Measurements from ENCODE around the gene PIGT. TPM values are rescaled to one million over a fixed set of nuclear protein-coding genes. Genes with fewer than 3 reads are reported as not detected.

Gene PIGT
- 10 to 100 TPM; 80.1 to 86.7 TPM for total RNA-seq
- polyA plus RNA-seq = 10 to 100 TPM; 73.4 to 90.6 (median 73.9) TPM
- 47.1 to 125 (median 67.7) reads per million in 6 experiments for total RNA-seq

DNA sequence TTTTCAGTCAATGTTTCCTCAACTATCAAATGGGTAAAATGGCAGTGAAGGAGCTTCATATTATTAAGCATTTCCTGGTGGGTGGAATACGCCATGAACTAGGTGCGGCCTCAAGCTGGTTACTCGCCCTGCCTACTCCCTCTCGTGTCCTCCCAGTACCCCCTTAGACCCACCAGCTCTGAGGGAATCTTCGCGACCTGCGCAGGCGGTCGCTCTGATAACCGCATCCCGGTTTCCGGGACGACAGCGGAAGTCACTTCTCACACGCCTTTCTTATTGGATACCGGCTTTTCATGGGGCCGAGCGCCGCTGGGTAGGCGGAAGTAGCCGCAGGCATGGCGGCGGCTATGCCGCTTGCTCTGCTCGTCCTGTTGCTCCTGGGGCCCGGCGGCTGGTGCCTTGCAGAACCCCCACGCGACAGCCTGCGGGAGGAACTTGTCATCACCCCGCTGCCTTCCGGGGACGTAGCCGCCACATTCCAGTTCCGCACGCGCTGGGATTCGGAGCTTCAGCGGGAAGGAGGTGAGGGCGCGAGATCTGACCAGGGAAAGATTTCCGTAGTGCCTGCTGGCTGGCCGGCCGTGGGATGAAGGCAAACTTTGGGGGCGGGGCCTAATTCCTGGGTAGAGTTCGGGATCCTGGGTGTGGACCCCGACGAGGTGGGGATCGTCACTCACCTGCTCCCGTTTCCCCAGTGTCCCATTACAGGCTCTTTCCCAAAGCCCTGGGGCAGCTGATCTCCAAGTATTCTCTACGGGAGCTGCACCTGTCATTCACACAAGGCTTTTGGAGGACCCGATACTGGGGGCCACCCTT, at the start of gene PIGT:
Gene PIGT (plus strand): TSS at position 320 of the 816 bp plus-strand sequence. CDS start 16 bp downstream, at position 336.
- peak; percentile 80 to 96 (median 94) for DNase-seq
- no peaks in the 10 kb centered on the region for H3K9me3 Mint-ChIP-seq

DNA sequence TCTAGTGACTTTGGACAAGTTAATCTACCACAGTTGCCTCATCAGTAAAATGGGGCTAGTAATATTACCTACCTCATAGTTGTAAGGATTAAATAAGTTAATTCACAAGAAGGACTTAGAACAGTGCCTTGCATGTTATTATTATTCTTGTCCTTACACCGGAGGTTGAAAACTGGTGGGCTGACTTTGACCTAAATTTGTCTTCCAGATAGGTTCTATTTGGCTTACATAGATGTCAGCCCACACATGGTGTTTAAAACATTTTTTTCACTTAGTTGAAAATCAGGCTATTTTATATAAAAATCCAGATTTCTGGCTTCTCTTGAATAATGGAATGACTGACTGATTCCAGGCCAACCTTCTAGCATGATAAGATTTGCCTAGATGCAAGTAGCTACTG, 49.7 kb upstream of the PIGT start:
- H3K27ac Mint-ChIP-seq = peak overlapping the region in 5 of 10 donors; percentile 18 to 81 (median 61)
- no peak for ATAC-seq
- peak overlapping the region in 1 of 10 donors; percentile 58 for H3K4me3 Mint-ChIP-seq
- no peaks in the 10 kb centered on the region for H3K27me3 Mint-ChIP-seq
- POLR2A ChIA-PET = interaction anchor here (0.7 to 2.0 kb wide), 3 partner anchors 50 to 71 kb away, joined by 3 to 7 read pairs (median 6); partner anchors contain the start of gene PIGT
- no peaks in the 10 kb centered on the region for H3K9me3 Mint-ChIP-seq
- peaks cover 33 to 75% (median 62%) of the 10 kb centered on the region in 4 donors for H3K4me1 Mint-ChIP-seq
- H3K36me3 Mint-ChIP-seq = peaks cover 0 to 44% (median 3%) of the 10 kb centered on the region in 3 donors
- no peak for DNase-seq

More for the DNA sequence above, at the start of gene PIGT:
- Mint-ChIP-seq H3K27ac (peak within 1 kb of the TSS; percentile 98 to 100 (median 99)), H3K36me3 (peaks cover 0 to 22% (median 5%) of the 10 kb centered on the region in 3 donors), H3K4me3 (peak within 1 kb of the TSS; percentile 90 to 99 (median 96)), H3K27me3 (no peaks in the 10 kb centered on the region), H3K4me1 (peaks cover 26 to 46% (median 38%) of the 10 kb centered on the region in 4 donors)
- POLR2A ChIA-PET = interaction anchor here (1.1 to 3.4 kb wide), 13 partner anchors 10 to 764 kb away, joined by 3 to 53 read pairs (median 6); partner anchors contain the start of genes ADA, DBNDD2, SDC4 and SYS1
- peak; percentile 97 for ATAC-seq

DNA sequence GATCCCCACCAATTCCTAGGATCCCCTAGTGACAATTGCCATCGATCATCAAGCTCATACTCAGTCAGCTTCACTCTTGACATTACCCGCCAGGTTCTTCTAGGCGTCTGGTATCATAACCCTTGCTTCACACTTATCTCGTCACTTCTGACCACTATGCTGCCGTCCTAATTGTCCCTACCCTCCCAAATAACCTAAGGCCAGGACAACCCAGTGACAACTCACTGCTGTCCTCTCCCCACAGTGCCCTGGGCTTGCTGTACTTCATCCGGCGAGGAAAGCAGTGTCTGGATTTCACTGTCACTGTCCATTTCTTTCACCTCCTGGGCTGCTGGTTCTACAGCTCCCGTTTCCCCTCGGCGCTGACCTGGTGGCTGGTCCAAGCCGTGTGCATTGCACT, 49.3 kb upstream of the PIGT start:
- Mint-ChIP-seq H3K36me3 (peaks cover 0 to 44% (median 3%) of the 10 kb centered on the region in 3 donors), H3K4me3 (peak overlapping the region in 2 of 10 donors; percentile 20 to 58), H3K27me3 (no peaks in the 10 kb centered on the region), H3K9me3 (no peaks in the 10 kb centered on the region), H3K27ac (peak overlapping the region in 8 of 10 donors; percentile 18 to 91 (median 76)), H3K4me1 (peaks cover 33 to 79% (median 66%) of the 10 kb centered on the region in 4 donors)
- POLR2A ChIA-PET = interaction anchor here (0.7 to 2.0 kb wide), 2 partner anchors 49 to 70 kb away, joined by 3 to 7 read pairs; partner anchors contain the start of gene PIGT
- ATAC-seq (no peak), DNase-seq (no peak)

DNA sequence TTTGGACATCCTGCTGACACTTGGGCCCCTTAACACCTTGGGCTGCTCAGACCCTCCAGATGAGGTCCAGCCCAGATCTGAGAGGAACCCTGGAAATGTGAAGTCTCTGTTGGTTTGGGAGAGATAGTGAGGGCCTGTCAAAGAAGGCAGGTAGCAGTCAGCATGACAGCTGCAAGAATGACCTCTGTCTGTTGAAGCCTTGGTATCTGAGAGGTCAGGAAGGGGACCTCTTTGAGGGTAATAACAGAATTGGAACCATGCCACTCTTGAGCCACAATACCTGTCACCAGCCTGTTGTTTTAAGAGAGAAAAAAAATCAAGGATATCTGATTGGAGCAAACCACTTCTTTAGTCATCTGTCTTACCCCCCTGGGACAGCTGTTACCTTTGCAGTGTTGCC, 48.8 kb upstream of the PIGT start:
- Mint-ChIP-seq H3K4me1 (peaks cover 33 to 79% (median 71%) of the 10 kb centered on the region in 4 donors), H3K36me3 (peaks cover 0 to 44% (median 3%) of the 10 kb centered on the region in 3 donors), H3K9me3 (no peaks in the 10 kb centered on the region), H3K27ac (peak overlapping the region in 8 of 10 donors; percentile 74 to 91 (median 82)), H3K4me3 (peak overlapping the region in 3 of 10 donors; percentile 18 to 22 (median 20)), H3K27me3 (no peaks in the 10 kb centered on the region)
- POLR2A ChIA-PET = interaction anchor here (2.0 kb wide), 1 partner anchor 49 kb away, joined by 7 read pairs; the partner anchor contains the start of gene PIGT
- no peak for ATAC-seq
- DNase-seq = no peak

DNA sequence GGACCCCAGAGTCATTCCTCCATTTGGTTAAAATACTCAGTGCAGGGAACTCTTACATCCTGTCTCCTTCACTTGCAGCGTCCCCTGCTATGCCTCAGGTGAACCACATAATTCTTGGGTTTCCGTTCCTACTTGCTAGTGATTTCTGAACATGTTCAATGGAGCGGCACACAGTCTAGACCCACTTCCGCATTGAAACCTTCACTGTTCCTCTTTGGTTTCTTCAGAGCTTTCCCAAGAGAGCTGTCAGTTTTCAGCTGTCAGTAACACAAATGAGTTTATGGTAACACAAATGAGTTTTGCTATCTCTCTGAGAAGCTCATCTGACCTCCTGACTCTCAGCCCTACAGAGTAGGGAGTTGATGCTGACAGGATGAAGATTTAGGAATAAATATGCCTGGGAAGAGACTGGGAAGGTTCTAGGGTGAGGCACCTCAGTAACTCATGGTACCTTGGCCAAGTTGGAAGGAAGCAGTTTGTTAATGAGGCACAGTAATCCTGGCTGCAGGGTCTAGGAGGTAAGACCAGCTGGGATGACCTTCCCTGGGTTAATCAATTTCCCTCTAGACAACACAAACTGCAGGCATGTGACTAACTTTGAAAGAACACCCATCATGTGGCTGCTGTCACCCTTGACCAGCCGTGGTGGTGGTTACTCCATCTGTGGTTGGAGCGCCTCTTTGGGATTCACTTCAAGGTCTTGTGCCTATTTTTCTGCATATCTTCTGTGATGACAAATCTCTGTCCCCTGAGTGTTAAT, 47.5 kb upstream of the PIGT start:
- POLR2A ChIA-PET = interaction anchor here (0.8 to 3.3 kb wide), 3 partner anchors 39 to 68 kb away, joined by 3 to 16 read pairs (median 7); partner anchors contain the start of gene PIGT
- Mint-ChIP-seq H3K4me1 (peaks cover 30 to 80% (median 75%) of the 10 kb centered on the region in 4 donors), H3K27ac (peak overlapping the region in 9 of 10 donors; percentile 75 to 91 (median 83)), H3K9me3 (no peaks in the 10 kb centered on the region), H3K27me3 (no peaks in the 10 kb centered on the region), H3K36me3 (peaks cover 0 to 44% (median 3%) of the 10 kb centered on the region in 3 donors), H3K4me3 (peak overlapping the region; percentile 28 to 80 (median 70))
- DNase-seq (peak in 7 of 10 donors; percentile 19 to 57 (median 38)), ATAC-seq (peak; percentile 49 to 60)

DNA sequence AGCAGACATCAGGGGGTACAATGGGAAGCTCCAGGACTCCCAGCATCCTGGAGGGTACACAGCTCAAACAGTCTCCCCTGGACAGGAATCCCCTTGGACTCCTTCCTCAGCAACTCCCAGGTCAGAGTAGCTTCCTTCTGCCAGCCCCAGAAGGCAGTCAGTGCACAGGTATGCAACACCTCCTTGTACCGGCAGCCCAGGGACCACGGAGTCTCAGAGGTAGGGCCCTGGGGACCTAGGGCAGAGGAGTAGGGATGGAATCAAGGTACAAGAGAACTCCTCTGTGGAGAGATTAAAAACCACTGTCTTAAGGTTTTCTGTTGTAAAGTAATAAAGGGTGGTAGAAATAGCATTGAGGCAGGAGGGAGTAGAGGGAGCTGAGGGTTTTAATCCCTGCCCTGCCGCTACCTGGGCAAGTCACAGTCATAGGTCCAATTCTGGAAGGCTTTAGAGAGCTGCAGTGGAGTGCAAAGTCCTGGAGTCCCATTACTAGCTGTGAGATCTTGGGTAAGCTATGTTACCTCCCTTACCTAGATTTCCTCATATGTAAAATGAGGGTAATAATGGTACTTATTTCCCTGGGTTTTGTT, 45.3 kb upstream of the PIGT start:
- H3K36me3 Mint-ChIP-seq = peaks cover 0 to 39% (median 6%) of the 10 kb centered on the region in 3 donors
- H3K4me3 Mint-ChIP-seq = peak overlapping the region in 5 of 10 donors; percentile 10 to 43 (median 34)
- peaks cover 22 to 71% (median 64%) of the 10 kb centered on the region in 4 donors for H3K4me1 Mint-ChIP-seq

DNA sequence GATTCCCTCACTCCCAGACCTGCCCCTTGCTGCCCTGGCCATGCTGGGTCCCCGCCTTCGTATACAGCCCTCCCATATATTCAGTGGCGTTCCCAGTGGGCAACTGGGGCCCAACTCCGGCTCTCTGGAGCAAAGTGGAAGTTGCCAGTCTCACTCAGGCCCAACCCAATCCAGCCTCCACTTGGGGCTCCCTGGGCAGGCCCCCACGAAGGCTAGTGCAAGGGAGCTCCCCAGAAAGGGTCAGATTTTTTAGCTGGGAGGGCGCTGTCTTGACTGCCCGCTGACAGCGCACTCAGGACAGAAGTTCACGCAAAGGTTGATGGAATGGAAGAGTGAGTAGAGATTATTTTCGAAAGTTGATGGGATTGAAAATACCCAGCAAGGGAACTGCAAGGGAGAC, 43.7 kb upstream of the PIGT start:
- H3K27me3 Mint-ChIP-seq = no peaks in the 10 kb centered on the region
- POLR2A ChIA-PET = interaction anchor here (3.3 to 5.5 kb wide), 4 partner anchors 9 to 65 kb away, joined by 28 to 95 read pairs (median 40); partner anchors contain the start of genes PIGT and SYS1
- peaks cover 0 to 29% (median 7%) of the 10 kb centered on the region in 3 donors for H3K36me3 Mint-ChIP-seq
- H3K4me1 Mint-ChIP-seq = peaks cover 18 to 59% (median 52%) of the 10 kb centered on the region in 4 donors
- H3K27ac Mint-ChIP-seq = peak overlapping the region in 9 of 10 donors; percentile 20 to 85 (median 65)
- no peak for ATAC-seq
- H3K4me3 Mint-ChIP-seq = peak overlapping the region; percentile 40 to 86 (median 68)
- no peak for DNase-seq
- H3K9me3 Mint-ChIP-seq = no peaks in the 10 kb centered on the region

More for the DNA sequence above, 45.3 kb upstream of the PIGT start:
- Mint-ChIP-seq H3K9me3 (no peaks in the 10 kb centered on the region), H3K27me3 (no peaks in the 10 kb centered on the region), H3K27ac (peak overlapping the region in 9 of 10 donors; percentile 16 to 68 (median 43))
- DNase-seq (no peak), ATAC-seq (no peak)
- POLR2A ChIA-PET = interaction anchor here (1.7 to 5.5 kb wide), 3 partner anchors 7 to 65 kb away, joined by 7 to 95 read pairs (median 16); partner anchors contain the start of genes PIGT and SYS1

DNA sequence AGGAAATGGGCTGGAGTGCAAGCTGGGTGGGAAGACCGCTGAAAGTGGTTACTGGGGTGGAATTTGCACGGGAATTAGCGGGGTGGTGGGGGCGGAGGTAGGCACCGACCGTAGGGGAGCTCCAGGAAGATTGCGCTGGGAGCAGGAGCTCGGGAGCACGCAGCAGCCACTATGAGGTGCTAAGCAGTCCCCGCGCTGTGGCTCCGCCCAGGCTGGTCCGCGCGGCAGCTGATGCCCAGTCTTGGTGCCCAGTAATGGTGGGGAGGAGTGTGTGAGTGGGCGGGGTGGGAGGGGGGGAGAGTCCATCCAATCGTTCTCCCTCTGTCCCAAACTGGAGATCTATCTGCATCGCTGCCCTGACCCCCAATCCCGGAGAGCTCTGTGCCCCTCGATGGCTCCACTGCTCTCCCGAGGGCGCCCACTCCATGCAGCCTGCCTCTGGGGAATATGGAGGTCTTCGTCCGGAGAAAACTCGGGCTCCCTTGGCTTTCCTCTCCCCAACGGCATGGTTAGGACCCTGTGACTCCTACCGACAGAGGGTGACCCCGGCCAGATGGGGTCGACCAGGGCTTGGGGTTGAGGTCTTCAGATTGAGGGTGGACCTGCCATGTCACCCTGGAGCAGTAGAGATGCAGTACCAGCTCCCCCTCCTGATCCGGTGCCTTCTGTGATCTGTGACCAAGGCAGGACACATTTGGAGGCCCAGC, 43.1 kb upstream of the PIGT start:
- Mint-ChIP-seq H3K27ac (peak overlapping the region; percentile 79 to 98 (median 96)), H3K4me3 (peak overlapping the region; percentile 86 to 96 (median 90)), H3K36me3 (peaks cover 0 to 24% (median 7%) of the 10 kb centered on the region in 3 donors), H3K4me1 (peaks cover 17 to 54% (median 47%) of the 10 kb centered on the region in 4 donors), H3K9me3 (no peaks in the 10 kb centered on the region), H3K27me3 (no peaks in the 10 kb centered on the region)
- POLR2A ChIA-PET = interaction anchor here (0.7 to 5.5 kb wide), 7 partner anchors 9 to 599 kb away, joined by 5 to 95 read pairs (median 28); partner anchors contain the start of genes PIGT, SYS1 and ZNF335
- ATAC-seq (no peak), DNase-seq (peak in 1 of 10 donors; percentile 4)

DNA sequence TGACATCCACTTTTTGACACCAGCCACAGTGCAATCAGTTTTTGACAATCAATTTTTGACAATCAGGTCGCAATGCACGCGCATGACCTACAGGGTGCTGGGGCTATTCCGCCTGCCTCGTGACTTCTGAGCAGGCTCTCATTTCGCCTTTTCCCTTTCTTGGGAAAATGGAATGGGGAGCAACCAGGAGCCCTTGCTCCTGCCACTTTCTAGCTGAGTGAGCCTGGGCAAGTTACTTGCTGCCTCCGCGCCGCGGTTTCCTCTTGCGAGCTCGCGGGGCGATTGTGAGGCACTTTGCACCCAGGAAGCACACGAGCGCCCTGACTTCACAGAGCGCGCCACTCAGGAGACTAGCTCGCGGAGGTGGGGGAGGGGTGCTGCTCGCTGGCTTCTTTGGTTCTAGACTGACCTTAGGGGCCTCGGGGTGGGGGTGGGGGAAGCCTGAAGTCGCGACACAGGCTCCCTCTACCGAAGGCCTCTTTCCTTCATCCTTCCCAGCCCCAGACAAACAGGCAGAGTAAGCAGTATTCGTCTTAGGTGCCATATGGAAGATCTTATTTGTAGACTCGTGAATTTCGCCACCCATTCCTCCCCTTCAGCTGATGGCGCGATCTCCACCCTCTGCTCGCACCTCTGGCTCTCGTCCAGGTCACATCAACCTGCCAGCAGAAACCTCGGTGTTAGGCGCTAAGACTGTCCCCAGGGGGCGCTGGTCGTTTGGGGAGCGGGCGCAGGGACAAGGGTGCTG, 42.4 kb upstream of the PIGT start:
- Mint-ChIP-seq H3K27ac (peak overlapping the region; percentile 79 to 98 (median 96)), H3K36me3 (peaks cover 0 to 16% (median 4%) of the 10 kb centered on the region in 3 donors), H3K4me3 (peak overlapping the region; percentile 86 to 96 (median 90)), H3K9me3 (no peaks in the 10 kb centered on the region), H3K4me1 (peaks cover 10 to 46% (median 39%) of the 10 kb centered on the region in 4 donors), H3K27me3 (no peaks in the 10 kb centered on the region)
- DNase-seq (peak; percentile 83 to 94 (median 88)), ATAC-seq (peak; percentile 89 to 90)
- POLR2A ChIA-PET = interaction anchor here (0.7 to 5.5 kb wide), 9 partner anchors 10 to 598 kb away, joined by 3 to 95 read pairs (median 11); partner anchors contain the start of genes PIGT, SYS1 and ZNF335

DNA sequence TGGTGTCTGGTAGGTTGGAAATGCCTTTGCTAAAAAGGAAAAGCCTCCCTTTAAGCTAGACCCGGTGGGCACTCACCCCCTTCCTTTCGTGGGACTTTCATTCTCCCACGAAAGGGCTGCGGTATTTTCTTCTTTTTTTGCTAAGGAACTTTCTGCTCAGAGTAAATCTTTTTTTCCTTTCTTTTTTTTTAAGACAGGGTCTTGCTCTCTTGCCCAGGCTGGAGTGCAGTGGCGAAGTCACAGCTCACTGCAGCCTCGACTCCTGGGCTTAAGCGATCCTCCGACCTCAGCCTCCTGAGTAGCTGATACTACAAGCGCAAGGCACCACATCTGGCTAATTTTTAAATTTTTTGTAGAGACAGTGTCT, 41.9 kb upstream of the PIGT start:
- Mint-ChIP-seq H3K9me3 (no peaks in the 10 kb centered on the region), H3K4me3 (peak overlapping the region; percentile 86 to 96 (median 90)), H3K27ac (peak overlapping the region; percentile 79 to 98 (median 96)), H3K4me1 (peaks cover 8 to 41% (median 35%) of the 10 kb centered on the region in 4 donors), H3K36me3 (peaks cover 0 to 11% (median 4%) of the 10 kb centered on the region in 3 donors), H3K27me3 (no peaks in the 10 kb centered on the region)
- DNase-seq (no peak), ATAC-seq (no peak)
- POLR2A ChIA-PET = interaction anchor here (0.9 to 5.5 kb wide), 8 partner anchors 11 to 597 kb away, joined by 3 to 95 read pairs (median 20); partner anchors contain the start of genes PIGT, SYS1 and ZNF335
